HCT116 (cell line): ENCODE results near the gene TOLLIP. TPM values are rescaled to one million over a fixed set of nuclear protein-coding genes. Genes with fewer than 3 reads are reported as not detected.

Experiments
- ATAC-seq: fragments of 200-7000 bp; cut with Tn5 transposase; 2 replicates; pipeline ENCODE4 v1.9.1; 2020; ENCODE audit warnings: mild to moderate bottlenecking, moderate library complexity
- BruUV-seq: library from RNA; stranded (reverse); fragments of 400-500 nt; replicated peaks from 2 replicates; lab custom pipeline; 2021; lab: Mats Ljungman, UMichigan
- CTCF ChIA-PET: fragments of 300-600 bp; sonication (Branson Sonifier 250); formaldehyde crosslinking; loops from one replicate; lab custom pipeline; 2021; ENCODE audit warnings: antibody characterized with exemption; lab: Charles Lee
- POLR2A ChIA-PET: fragments of 300-600, 350-600 bp; sonication (Branson Sonifier 250); formaldehyde crosslinking; loops from one replicate; lab custom pipeline; 2021; ENCODE audit warnings: antibody characterized with exemption; lab: Charles Lee
- RAD21 ChIA-PET, 2 experiments: fragments of 300-600 bp; sonication (Branson Sonifier 250); formaldehyde crosslinking; loops; one replicate each; lab custom pipeline; 2023; ENCODE audit warnings: low total read pairs in 2 of 2; ENCODE audit not compliant: uncharacterized antibody in 2 of 2, unreplicated experiment in 2 of 2, low non-redundant PET in 1 of 2; lab: Charles Lee
- DNase-seq: peaks from one replicate; pipeline ENCODE4 v3.0.0-alpha.2; 2010; ENCODE audit warnings: low read depth, low spot score
- H2AFZ ChIP-seq: fragments of 200-600 bp; shearing (Covaris generic), sonication (generic); 2 replicates; pipeline ENCODE4 v1.6.1; 2017; ENCODE audit warnings: low read depth, mixed run types, mixed read lengths, antibody characterized with exemption, low read length; ENCODE audit not compliant: poor library complexity, severe bottlenecking
- H3K27ac ChIP-seq: 2 replicates; pipeline ENCODE4 v1.5.1; 2012; ENCODE audit warnings: low read depth, low read length
- H3K27me3 ChIP-seq: fragments of 200-600 bp; sonication (generic); 2 replicates; pipeline ENCODE4 v1.6.1; 2016; ENCODE audit warnings: mixed run types, low read length, mixed read lengths; ENCODE audit not compliant: insufficient read depth
- H3K36me3 ChIP-seq, 2 experiments: fragments of 200-500 bp in 1 of 2; fragments of 200-600 bp in 1 of 2; sonication (Bioruptor generic) in 1 of 2; sonication (generic) in 1 of 2; 2 replicates each; pipeline versions ENCODE4 v1.5.1 to v1.6.1; 2014 to 2016; ENCODE audit warnings: low read length in 2 of 2, inconsistent platforms in 1 of 2, mixed read lengths in 1 of 2, mixed run types in 1 of 2; ENCODE audit not compliant: insufficient read depth in 2 of 2, control insufficient read depth in 1 of 2
- H3K4me1 ChIP-seq, 2 experiments: fragments of 200-600 bp in 1 of 2; sonication (generic) in 1 of 2; 2 replicates each; pipeline versions ENCODE4 v1.5.1 to v1.6.1; 2012 to 2017; ENCODE audit warnings: low read length in 2 of 2, inconsistent platforms in 1 of 2, mild to moderate bottlenecking in 1 of 2, mixed read lengths in 1 of 2, mixed run types in 1 of 2, moderate library complexity in 1 of 2; ENCODE audit not compliant: insufficient read depth in 2 of 2, control insufficient read depth in 1 of 2
- H3K4me2 ChIP-seq: fragments of 200-600 bp; sonication (generic); 2 replicates; pipeline ENCODE4 v1.6.1; 2017; ENCODE audit warnings: mixed run types, low read length, mixed read lengths
- H3K4me3 ChIP-seq, 2 experiments: fragments of 200-600 bp in 1 of 2; sonication (generic) in 1 of 2; replicated peaks in 1 of 2; 2 replicates each; pipeline ENCODE4 v1.5.1; 2011 to 2016; ENCODE audit warnings: low read length in 2 of 2, control low read depth in 1 of 2, low read depth in 1 of 2, mild to moderate bottlenecking in 1 of 2, mixed read lengths in 1 of 2, mixed run types in 1 of 2
- H3K79me2 ChIP-seq: fragments of 200-600 bp; sonication (generic); 2 replicates; pipeline ENCODE4 v1.6.1; 2017; ENCODE audit warnings: mild to moderate bottlenecking, mixed run types, low read length, moderate library complexity, mixed read lengths; ENCODE audit not compliant: insufficient read depth
- H3K9ac ChIP-seq: fragments of 200-600 bp; sonication (generic); 2 replicates; pipeline ENCODE4 v1.6.1; 2016; ENCODE audit warnings: low read length, mixed read lengths
- H3K9me2 ChIP-seq: fragments of 200-600 bp; sonication (generic), shearing (Covaris generic); 2 replicates; pipeline ENCODE4 v1.6.1; 2017; ENCODE audit warnings: mixed run types, mild to moderate bottlenecking, moderate library complexity; ENCODE audit not compliant: insufficient read depth
- H3K9me3 ChIP-seq, 2 experiments: fragments of 200-500 bp in 1 of 2; fragments of 200-600 bp in 1 of 2; sonication (Bioruptor generic) in 1 of 2; sonication (generic) in 1 of 2; 2 replicates each; pipeline ENCODE4 v1.6.1; 2014 to 2017; ENCODE audit warnings: low read length in 2 of 2, mixed read lengths in 2 of 2, inconsistent platforms in 1 of 2, low read depth in 1 of 2, mild to moderate bottlenecking in 1 of 2, mixed run types in 1 of 2, moderate library complexity in 1 of 2; ENCODE audit not compliant: control insufficient read depth in 1 of 2, insufficient read depth in 1 of 2
- H4K20me1 ChIP-seq: fragments of 200-600 bp; sonication (generic), shearing (Covaris generic); 2 replicates; pipeline ENCODE4 v1.6.1; 2017; ENCODE audit warnings: mixed run types, mild to moderate bottlenecking, moderate library complexity; ENCODE audit not compliant: insufficient read depth
- CBX3 ChIP-seq: IDR thresholded peaks from 2 replicates; pipeline ENCODE4 v1.6.1; 2012; ENCODE audit warnings: low read depth
- ELF1 ChIP-seq: IDR thresholded peaks from 2 replicates; pipeline ENCODE4 v1.6.1; 2012; ENCODE audit warnings: low read depth, borderline replicate concordance
- JUND ChIP-seq: IDR thresholded peaks from 2 replicates; pipeline ENCODE4 v1.6.1; 2012
- RAD21 ChIP-seq: IDR thresholded peaks from 2 replicates; pipeline ENCODE4 v1.6.1; 2012; ENCODE audit warnings: low read depth, mild to moderate bottlenecking
- SIN3A ChIP-seq: IDR thresholded peaks from 2 replicates; pipeline ENCODE4 v1.6.1; 2012; ENCODE audit warnings: low read depth
- SP1 ChIP-seq: IDR thresholded peaks from 2 replicates; pipeline ENCODE4 v1.6.1; 2012; ENCODE audit warnings: low read depth
- SRF ChIP-seq: IDR thresholded peaks from 2 replicates; pipeline ENCODE4 v1.6.1; 2012; ENCODE audit warnings: low read depth
- TCF7L2 ChIP-seq: IDR thresholded peaks from 2 replicates; pipeline ENCODE4 v1.7.0; 2011; ENCODE audit warnings: borderline replicate concordance, inconsistent platforms; ENCODE audit not compliant: insufficient read depth, insufficient read length; ENCODE audit errors: extremely low read depth
- YY1 ChIP-seq: IDR thresholded peaks from 2 replicates; pipeline ENCODE4 v1.6.1; 2011; ENCODE audit warnings: low read length, low read depth, moderate library complexity, mild to moderate bottlenecking; ENCODE audit not compliant: insufficient replicate concordance; ENCODE audit errors: extremely low read depth
- ZFX ChIP-seq: fragments of 450-650 bp; IDR thresholded peaks from 2 replicates; pipeline ENCODE4 v1.6.1; 2017
- ZNF274 ChIP-seq: fragments of 200-500 bp; sonication (Bioruptor generic); IDR thresholded peaks from 2 replicates; pipeline ENCODE4 v1.6.1; 2014; ENCODE audit warnings: mild to moderate bottlenecking, low read depth, low read length, inconsistent platforms
- intact Hi-C: fragments of 100-400 bp; cut with micrococcal nuclease; formaldehyde crosslinking; loops from 2 replicates; pipeline ENCODE4 v1.10.0; 2022
- total RNA-seq: library from RNA; stranded (reverse); gene quantifications from one replicate; pipeline ENCODE4 v1.2.1, GENCODE V29; 2021; ENCODE audit not compliant: unreplicated experiment
- TF ChIP-seq, protein P1 (sequence below): IDR thresholded peaks from 2 replicates; pipeline ENCODE4 v1.6.1; 2012; ENCODE audit warnings: low read depth
- TF ChIP-seq, protein P2 (sequence below): IDR thresholded peaks from 2 replicates; pipeline ENCODE4 v1.6.1; 2011; ENCODE audit warnings: mild to moderate bottlenecking, low read length, moderate library complexity; ENCODE audit not compliant: insufficient replicate concordance; ENCODE audit errors: extremely low read depth
- TF ChIP-seq, protein P3 (sequence below): IDR thresholded peaks from 2 replicates; pipeline ENCODE4 v1.6.1; 2012

Gene TOLLIP
- total RNA-seq, 1 experiment from 2014 or later, result 28.5 TPM

DNA sequence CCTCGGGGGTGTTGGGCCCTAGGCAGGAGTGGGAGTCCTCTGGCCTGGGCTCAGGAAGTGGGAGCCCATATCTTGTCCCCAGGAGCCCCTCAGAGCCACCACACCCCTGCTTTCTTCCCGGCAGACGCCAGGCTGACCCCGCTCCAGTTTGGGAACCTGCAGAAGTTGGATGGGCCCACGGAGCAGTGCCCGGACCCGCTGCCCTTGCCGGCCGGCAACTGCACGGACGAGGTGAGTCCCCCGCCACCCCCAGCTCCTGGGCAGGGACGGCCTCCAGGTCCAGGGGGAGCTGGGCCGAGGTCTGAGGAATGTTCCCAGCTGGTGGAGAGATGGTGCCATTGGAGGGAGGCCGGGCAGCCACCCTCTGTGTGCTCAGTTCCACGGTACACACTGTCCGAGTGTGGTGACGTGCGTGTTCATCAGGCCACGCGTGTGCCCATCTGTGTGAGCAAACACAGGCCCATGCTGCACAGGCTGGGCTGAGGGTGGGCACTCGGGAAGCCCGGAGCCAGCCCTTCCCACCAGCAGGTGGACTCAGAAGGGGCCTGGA, 81.8 kb downstream of the TOLLIP start:
- no peaks in the 10 kb centered on the region for H3K4me1 ChIP-seq
- no peak overlapping the region for H2AFZ ChIP-seq
- no peak overlapping the region for H3K4me3 ChIP-seq
- no peaks in the 10 kb centered on the region for H3K27me3 ChIP-seq
- no peaks in the 10 kb centered on the region for H3K79me2 ChIP-seq
- no peak overlapping the region for H3K4me2 ChIP-seq
- no peaks in the 10 kb centered on the region for H3K9me3 ChIP-seq
- CTCF ChIA-PET, result no interaction called here
- no peak for TF ChIP-seq CBX3
- no peak for TF ChIP-seq JUND
- no peak for TF ChIP-seq ELF1
- TF ChIP-seq ZNF274, result no peak
- TF ChIP-seq ZFX, result no peak
- TF ChIP-seq, protein P1, sequence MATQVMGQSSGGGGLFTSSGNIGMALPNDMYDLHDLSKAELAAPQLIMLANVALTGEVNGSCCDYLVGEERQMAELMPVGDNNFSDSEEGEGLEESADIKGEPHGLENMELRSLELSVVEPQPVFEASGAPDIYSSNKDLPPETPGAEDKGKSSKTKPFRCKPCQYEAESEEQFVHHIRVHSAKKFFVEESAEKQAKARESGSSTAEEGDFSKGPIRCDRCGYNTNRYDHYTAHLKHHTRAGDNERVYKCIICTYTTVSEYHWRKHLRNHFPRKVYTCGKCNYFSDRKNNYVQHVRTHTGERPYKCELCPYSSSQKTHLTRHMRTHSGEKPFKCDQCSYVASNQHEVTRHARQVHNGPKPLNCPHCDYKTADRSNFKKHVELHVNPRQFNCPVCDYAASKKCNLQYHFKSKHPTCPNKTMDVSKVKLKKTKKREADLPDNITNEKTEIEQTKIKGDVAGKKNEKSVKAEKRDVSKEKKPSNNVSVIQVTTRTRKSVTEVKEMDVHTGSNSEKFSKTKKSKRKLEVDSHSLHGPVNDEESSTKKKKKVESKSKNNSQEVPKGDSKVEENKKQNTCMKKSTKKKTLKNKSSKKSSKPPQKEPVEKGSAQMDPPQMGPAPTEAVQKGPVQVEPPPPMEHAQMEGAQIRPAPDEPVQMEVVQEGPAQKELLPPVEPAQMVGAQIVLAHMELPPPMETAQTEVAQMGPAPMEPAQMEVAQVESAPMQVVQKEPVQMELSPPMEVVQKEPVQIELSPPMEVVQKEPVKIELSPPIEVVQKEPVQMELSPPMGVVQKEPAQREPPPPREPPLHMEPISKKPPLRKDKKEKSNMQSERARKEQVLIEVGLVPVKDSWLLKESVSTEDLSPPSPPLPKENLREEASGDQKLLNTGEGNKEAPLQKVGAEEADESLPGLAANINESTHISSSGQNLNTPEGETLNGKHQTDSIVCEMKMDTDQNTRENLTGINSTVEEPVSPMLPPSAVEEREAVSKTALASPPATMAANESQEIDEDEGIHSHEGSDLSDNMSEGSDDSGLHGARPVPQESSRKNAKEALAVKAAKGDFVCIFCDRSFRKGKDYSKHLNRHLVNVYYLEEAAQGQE, result no peak
- TF ChIP-seq, protein P2, sequence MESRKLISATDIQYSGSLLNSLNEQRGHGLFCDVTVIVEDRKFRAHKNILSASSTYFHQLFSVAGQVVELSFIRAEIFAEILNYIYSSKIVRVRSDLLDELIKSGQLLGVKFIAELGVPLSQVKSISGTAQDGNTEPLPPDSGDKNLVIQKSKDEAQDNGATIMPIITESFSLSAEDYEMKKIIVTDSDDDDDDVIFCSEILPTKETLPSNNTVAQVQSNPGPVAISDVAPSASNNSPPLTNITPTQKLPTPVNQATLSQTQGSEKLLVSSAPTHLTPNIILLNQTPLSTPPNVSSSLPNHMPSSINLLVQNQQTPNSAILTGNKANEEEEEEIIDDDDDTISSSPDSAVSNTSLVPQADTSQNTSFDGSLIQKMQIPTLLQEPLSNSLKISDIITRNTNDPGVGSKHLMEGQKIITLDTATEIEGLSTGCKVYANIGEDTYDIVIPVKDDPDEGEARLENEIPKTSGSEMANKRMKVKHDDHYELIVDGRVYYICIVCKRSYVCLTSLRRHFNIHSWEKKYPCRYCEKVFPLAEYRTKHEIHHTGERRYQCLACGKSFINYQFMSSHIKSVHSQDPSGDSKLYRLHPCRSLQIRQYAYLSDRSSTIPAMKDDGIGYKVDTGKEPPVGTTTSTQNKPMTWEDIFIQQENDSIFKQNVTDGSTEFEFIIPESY, result no peak
- TF ChIP-seq TCF7L2, result no peak
- TF ChIP-seq YY1, result no peak
- TF ChIP-seq SIN3A, result no peak
- TF ChIP-seq, protein P3, sequence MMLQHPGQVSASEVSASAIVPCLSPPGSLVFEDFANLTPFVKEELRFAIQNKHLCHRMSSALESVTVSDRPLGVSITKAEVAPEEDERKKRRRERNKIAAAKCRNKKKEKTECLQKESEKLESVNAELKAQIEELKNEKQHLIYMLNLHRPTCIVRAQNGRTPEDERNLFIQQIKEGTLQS, result no peak
- TF ChIP-seq SRF, result no peak
- no peak for TF ChIP-seq SP1
- TF ChIP-seq RAD21, result no peak
- H3K27ac ChIP-seq, result no peak overlapping the region
- H3K9me2 ChIP-seq, result no peaks in the 10 kb centered on the region
- ATAC-seq (no peak), DNase-seq (no peak)
- intact Hi-C loops, result no loop called here
- H3K9ac ChIP-seq, result no peak overlapping the region
- RAD21 ChIA-PET, result no interaction called here
- BruUV-seq, result no TSS peak
- H4K20me1 ChIP-seq, result no peaks in the 10 kb centered on the region
- POLR2A ChIA-PET, result no interaction called here
- no peaks in the 10 kb centered on the region for H3K36me3 ChIP-seq
